ENCODE data around the gene GPR31.
"Not testable (repeated sequence)": the region's sequence is repeated elsewhere in the genome, so short reads cannot be mapped to it uniquely, and the experiment has no call there.

The GPR31 gene, protein sequence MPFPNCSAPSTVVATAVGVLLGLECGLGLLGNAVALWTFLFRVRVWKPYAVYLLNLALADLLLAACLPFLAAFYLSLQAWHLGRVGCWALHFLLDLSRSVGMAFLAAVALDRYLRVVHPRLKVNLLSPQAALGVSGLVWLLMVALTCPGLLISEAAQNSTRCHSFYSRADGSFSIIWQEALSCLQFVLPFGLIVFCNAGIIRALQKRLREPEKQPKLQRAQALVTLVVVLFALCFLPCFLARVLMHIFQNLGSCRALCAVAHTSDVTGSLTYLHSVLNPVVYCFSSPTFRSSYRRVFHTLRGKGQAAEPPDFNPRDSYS

DNA sequence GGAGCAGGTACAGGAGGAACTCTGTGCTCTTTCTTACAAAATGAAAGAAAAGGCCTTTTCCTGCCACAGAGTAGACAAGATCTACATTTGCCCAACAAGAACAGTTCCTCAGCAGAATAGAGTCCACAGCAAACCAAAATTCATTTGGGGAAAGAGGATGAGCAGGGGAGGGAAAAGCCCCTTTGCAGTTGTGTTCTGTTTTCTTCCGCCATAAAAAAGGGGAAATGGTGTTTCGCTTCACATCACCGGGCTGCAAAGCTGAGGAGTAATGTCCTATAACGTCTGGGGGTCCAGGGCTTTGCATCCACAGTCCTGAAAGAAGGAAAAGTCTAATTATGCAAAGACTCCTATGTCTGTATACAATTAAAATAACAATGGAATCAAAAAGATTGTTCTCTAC, at the start of gene GPR31:
Gene GPR31, minus strand, starts transcription at position 118 of the 400 bp plus-strand sequence. CDS start 149 bp downstream, outside the sequence.
- DNase-seq, result no peak

DNA sequence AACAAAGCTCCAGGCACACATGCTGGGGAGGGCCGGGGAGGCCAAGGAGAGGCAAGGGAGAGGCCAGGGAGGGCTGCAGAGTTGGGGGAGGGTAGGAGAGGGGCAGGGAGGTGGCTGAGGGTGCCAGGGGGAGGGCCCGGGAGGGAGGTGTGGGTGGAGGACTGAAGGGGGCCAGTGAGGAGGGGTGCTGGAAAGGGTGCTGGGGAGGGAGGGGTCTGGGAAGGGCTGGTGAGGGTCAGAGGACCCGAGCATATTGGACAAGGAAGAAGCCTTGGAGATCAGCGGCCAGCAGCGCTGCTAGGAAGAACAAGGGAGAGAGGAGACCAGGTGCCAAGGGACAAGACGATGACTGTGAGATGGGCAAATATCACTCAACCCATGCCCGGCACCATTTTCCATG, 49.7 kb upstream of the GPR31 start:
- DNase-seq, result no peak

DNA sequence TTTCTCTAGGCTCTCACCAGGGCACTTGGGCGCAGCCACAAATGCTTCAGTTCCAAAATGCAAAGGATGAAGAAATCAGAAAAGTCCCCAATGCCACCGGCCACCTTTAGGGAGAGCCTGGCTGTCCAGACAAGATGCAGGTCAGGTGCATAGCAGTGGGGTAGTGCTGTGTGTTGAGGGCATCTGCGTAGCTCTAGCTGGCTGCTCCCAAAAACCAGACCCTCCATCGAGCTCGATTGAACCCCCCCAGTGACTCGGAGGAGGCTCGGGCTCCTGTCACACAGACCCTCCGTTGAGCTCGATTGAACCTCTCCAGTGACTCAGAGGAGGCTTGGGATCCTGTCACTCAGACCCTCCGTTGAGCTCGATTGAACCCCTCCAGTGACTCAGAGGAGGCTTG, 47.5 kb upstream of the GPR31 start:
- not testable (repeated sequence) for DNase-seq

DNA sequence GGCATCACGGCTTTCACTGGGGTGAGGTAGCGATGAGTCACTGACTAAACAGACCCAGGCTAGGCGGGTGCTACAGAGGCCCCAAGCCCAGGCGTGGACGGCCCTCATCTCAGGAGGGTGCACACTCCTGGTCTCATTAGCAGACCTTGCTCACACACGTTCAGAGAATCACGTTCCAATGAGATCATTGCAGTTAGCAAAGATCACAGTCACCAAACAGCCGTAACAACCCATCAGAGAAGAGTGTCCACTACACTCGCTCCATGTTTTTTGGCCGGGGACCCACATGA, 46.2 kb upstream of the GPR31 start:
- DNase-seq, result not testable (repeated sequence)

DNA sequence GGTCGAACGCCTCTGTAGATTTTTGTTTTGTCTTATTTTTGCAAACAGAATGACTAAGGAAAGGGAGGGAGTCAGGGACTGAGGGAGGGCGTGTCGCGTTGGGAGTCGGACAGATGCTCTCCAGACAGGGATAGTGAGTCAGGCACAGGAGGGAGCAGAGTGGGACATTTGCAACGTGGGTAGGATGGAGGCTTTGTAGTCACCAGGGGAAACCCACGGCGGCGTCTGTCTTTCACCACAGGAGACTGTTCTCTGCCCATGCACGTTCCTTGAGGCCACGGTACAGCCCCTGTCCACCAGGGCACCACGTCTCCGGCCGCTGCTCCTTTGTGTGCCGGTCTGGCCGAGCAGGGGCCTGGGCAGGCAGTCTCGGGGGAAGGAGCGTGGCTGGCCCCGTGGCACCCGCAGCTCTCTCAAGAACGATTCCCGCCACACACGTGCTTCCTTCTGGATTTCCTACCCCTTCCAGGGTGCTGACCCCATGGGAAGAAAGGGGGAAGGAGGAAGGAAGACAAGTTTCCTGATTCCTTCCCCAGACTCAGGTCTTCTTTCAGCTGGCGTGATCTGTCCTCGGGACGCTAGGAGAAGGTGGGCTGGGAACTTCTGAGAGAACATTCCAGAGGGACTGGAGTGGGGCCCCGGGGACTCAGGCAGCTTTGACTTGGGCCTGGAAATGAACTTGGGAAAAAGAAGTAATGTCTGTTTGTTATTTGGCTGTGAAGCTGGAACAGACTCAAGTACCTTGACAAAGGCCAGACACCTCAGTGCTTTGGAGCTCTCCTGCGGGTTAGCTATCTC, 45.7 kb upstream of the GPR31 start:
- DNase-seq, result not testable (repeated sequence)

DNA sequence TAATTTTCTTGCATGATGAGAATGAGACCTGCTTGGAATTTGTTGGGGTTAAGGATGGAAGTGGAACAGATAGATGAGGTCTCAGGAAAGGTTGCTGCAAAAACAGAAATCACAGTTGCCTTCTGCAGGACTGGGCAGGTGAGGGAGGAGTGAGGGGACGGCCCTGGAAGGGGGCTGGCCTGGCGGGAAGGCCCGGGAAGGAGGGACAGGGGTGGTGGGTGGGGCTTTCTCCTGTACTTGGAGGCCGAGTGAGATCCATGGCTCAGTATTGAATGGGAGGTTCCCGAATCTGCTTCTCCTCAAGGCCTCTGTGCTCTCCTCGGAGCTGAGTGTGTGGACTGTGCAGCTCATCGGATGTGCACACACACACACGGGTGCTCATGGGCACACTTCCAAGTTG, 44.8 kb upstream of the GPR31 start:
- DNase-seq, result not testable (repeated sequence)

DNA sequence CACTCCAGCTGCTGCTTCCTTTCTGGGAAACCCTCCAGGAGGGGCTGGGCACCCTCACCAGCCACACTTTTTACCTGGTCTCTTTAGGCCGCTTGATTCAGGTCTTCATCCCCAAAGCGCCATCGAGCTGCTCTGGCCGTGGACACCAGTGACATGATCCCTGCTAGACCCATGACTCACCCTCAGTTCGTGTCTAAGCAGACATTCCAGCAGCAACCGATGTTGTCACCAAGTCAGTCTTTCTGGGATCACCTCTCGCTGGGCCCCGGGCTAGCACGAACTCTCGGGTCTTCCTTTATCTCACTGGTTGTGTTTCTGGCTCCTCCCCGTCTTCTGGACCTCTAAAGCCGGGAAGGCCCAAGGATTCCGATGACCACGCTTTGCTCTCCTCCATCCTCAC, 43.0 kb upstream of the GPR31 start:
- DNase-seq, result no peak

DNA sequence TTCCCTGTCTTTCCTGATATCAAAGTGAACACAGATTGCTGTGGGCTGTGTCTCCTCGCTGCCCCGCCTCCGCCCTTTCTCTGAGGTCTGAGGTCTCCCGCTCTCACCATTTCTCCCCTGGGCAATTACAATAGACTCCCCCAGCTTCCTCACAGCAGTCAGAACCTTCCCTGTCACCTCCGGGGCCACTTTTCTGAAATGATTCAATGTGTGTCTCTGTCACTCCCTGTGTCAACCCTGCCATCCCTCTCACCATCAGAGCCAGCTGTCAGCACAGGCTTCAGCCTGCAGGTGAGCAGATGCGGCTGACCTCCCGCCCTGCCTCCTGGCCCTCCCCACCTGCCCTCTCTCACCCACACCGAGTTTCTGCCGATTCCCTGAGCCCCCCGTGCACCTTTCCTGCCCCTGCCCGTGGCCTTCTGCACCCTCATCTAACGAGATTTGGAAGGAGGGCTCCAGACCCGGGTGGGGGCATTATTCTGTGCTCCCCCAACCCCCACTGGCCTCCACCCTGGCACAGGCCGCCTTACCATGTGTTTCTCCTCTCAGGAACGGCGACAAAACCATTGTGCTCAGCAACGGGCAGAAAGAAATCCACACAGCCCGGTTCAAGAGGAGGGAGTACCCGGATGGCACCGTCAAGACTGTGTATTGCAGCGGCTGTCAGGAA, 38.3 kb upstream of the GPR31 start:
- DNase-seq, result not testable (repeated sequence)

DNA sequence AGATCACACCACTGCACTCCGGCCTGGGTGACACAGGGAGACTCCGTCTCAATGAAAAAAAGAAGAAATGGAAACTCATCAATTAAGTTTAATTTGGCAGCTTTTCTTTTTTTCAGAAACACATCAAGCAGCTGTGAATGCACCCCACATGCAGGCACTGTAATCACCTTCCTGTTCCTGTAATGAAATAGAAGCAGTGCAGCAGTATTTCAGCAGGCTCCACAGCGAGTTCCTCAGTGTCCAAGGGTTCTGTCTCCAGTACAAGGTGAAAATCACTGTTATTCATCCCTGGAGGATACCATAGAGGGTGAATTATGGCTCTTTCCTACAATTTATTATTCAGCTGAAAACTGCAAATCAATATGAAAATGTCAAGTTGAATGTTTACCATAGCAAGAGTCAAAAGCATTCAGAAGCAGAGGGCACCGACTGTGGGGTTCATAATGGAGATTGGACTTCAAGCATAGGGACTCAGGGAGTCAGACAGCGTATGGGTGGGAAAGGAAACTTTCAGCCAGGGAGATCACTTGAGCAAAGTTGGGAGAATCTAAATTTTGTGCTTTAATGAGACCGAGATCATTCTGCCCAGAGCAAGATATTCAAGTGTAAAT, 35.8 kb upstream of the GPR31 start:
- DNase-seq, result not testable (repeated sequence)

DNA sequence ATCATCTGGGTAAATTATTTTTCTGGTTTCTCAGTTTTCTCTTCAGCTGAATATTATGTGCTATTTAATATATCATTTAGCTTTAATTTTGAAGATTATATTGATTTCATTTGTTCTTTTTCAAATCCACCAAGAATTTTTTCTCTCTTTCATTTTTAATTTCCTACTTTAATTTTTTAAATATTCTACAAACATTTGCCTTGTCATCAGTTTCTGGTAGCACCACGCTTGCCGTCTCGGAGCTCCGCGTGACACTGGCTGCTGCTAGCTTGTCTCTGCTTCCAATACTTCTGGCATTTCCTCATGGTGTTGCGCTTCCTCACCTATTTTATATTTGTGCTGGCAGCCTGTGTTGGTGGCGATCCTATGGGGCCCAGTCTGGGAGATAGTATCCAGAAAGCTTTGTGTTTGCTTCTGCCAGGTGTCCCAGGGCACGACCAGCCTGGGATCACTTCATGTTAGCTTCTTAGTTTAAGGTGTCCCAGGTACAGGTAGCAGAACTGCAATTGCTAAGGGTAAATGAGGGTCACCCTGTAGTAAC, 33.3 kb upstream of the GPR31 start:
- not testable (repeated sequence) for DNase-seq

DNA sequence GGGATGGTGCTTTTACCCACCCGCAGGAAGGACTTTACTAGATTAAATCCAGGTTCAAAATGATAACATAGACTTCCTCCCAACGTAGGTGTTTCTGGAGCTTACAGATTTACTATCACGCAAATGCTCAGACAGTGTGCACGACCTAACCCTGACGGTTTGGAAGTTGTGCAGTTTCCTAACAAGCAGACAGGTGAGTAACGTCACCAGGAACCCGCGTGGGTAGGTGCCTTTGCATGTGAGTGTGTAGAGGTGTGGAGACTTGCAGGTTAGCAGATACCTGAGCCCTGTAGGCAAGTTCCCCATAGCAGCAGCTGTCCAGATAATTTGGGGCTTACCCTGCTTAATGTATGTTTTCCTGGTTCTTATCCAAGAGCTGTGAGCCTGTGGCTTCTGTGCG, 29.5 kb upstream of the GPR31 start:
- not testable (repeated sequence) for DNase-seq

DNA sequence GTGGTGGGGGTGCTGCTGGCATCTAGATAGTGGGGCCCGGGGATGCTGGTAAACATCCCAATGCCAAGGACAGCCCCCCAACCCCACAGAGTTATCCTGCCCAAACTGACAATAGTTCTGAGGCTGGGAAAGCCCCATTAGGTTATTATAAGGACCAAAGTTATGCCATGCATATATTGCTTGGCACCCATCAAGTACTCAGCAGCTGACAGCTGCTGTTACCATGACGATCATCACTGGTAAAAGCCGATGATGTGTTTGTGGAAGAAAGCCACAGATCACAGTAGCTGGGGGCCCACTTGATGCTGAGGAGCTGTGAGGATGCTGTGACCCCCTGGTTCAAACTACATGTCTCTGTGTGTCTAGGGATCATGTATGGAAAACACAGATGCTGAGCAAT, 27.3 kb upstream of the GPR31 start:
- not testable (repeated sequence) for DNase-seq

DNA sequence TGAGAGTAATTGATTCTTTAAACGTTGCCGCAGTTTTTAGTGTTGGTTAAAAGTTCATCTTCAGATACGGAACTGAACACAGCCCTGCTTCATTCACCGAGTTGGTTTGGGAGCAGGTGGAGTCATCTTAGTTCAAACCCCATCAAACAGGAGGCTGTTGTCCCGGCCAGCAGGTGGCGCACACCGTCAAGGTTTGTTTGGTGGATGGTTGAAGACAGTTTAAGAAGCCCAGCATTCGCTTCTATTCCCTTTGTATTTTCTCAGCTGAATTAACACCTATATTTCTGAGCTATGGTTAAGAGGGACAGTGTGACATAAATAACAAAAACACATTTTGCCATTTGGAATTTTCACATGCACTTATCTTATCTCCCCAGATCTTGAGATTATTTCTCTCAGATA, 25.1 kb upstream of the GPR31 start:
- not testable (repeated sequence) for DNase-seq

DNA sequence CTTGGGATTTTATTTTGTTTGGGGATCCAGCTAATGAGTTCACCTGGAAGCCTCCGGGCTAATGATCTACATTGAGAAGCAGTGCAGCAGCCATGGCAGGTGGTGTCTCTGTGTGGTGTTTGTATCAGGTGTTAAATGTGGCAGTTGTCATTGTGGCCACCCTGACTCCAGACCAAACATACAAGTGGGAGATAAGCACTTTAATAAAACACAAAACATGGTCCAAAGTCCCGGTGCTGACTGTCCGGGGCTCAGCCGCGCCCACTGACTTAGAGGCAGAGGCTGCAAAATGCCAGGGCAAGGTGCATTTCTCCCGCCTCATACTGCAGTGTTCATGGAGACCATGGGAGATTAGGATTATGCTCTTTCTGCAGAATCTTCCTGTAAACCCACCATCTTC, 23.6 kb upstream of the GPR31 start:
- not testable (repeated sequence) for DNase-seq

DNA sequence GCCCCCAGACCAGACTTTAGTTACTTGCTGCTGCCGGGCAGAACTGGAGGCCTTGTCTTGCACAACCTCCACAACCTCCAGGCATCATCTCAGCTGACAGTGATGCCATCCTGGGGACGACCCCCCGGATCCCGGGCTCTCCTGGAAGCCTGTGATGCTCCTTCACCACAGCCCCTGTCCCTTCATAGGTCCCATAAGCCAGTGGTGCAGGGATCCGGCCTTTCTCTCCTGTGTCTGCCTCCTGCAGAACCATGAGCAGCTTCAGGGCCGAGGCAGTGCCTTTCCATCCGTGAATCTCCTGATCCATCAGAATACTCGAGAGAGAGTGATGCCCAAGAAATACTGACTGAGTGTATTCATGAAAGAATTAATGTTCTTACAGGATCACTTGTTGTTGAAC, 22.3 kb upstream of the GPR31 start:
- not testable (repeated sequence) for DNase-seq

DNA sequence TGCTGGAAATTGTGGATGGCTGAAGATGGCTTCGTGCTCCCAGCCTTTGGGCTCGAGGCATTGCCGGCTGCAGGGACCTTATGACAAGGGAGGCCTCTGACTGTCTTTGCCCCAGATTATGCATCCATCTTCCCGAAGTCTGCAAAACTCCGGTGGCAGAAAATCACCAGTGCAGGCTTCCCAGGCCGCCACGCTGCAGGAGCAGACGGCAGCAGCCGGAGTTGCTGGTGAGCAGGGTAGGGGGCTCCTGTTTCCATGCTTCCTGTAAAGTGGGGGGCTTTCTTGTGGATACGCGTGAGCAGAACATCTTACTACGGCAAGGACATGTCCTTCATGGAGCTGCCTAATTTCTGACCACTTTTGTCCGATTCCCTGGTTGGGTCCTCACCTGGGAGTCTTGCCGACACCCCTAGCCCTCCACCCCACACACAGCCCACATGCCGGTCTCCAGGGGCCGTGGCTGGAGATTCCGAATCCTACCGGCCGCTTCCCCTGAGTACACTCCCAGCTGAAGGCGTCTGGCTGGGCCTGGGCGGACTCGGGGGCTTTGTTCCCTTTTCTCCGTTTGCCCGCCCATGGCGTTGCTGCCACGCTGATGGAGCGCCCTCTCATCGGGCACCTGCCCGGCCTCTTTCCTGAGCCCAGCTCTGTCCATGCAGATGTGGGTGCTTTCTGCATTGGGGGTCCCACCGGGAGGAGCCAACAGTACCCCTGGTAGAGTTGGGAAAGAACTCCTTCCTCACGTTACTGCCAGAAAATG, 21.3 kb upstream of the GPR31 start:
- not testable (repeated sequence) for DNase-seq

DNA sequence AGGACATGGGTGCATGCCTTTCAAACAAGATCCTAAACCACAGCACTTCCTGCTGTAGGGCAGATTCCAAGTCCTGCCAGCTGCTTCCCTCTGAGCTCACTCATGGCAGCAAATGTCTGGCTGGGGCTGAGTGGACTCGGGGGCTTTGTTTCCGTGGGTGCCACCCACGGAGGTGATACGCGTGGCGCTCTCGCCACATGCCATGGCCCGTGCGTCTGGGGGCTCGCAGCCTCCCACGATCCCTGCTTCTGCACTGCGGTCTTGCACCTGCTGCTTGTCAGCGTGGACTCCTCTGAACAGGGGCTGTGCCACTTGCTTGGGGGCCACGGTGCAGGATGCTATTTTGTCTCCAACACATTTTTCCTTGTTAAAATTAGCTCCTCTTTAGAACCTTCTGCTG, 19.5 kb upstream of the GPR31 start:
- not testable (repeated sequence) for DNase-seq

DNA sequence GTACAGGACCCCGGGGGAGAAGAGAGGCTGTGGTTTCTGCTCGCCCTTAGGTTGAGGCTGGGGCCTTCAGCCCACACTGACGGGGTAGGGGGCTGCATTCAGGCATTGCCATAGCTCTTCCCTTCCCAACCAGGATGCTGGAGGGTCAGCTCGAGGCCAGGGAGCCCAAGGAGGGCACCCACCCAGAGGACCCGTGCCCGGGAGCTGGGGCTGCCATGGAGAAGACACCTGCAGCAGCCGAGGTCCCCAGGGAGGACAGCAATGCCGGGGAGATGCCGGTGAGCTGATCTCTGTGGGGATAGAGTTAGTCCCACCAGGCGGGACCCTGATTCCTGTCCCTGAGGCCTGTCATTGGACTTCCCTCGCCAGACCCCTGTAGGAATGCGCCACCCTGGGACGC, 14.2 kb upstream of the GPR31 start:
- not testable (repeated sequence) for DNase-seq

DNA sequence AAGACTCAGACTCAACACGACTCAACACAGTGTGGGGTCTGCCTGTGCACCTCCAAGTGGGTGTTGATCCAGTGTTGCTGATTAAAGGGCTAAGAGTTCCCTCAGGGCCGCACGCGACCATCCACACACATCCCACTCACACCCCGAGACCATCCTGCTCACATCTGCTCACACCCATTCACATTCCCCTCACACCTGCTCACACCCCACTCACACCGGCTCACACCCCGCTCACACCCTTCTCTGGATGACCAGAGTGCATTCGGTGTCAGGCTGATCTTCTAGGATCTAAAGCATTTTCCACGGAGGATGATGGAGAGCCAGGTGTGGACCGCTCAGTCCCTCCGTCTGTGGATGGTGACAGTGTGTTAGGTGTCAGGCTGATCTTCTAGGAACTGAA, 13.5 kb upstream of the GPR31 start:
- not testable (repeated sequence) for DNase-seq

DNA sequence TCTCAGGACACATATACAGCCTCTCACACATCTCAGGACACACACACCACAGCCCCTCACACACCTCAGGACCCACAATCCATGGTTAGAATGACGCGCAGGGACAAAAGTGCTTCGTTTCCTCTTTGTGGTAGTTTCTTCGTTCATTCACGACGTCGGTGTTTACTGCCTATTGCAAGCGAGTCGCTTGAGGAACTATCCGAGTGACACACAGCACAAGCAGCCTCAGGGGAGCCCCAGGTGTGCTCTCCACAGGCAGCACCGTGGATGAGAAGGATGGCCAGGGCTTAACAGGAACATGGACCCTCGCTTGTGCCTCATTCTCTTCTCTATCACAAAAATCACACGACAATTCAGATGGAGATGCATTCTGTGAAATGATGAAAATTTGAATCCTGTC, 12.1 kb upstream of the GPR31 start:
- not testable (repeated sequence) for DNase-seq

DNA sequence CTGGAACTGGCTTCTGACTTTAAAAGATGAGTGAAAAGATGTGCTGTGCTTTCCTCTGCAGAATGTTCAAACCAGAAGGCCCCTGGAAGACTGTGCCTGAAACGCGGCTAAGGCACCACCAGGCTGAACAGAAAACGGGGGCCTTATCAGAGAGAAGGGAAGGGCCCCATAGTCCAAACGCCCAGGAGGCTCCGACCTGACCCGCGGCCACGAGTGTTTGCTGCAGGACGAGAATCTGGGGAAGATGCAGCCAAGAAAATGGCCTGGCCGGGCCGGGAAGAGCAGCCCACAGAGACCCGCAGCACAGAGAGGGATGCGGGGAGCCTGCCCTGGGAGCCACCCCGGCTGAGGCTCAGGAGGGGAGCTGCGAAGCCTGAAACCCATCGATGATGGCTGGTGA, 10.5 kb upstream of the GPR31 start:
- not testable (repeated sequence) for DNase-seq

DNA sequence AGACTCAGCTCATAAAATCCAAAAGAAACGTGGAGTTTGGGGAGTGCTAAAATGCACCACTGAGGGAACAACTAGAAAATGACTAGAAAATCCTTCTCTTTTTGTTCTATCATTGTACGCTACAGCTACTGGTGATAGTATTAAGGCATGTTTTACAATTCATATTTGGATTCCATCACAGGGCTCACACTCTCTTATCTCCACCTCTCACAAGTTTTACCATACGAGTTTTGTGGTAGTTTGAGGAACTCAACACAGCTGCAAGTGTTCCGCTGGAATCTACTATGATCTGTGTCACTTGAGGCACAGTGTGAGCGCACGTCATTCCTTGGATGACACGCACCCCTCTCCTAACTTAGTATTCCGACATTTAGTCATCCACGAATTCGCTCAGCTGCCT, 9.9 kb upstream of the GPR31 start:
- DNase-seq, result not testable (repeated sequence)
